Measurements from ENCODE around the gene SPATA46.

The SPATA46 gene

DNA sequence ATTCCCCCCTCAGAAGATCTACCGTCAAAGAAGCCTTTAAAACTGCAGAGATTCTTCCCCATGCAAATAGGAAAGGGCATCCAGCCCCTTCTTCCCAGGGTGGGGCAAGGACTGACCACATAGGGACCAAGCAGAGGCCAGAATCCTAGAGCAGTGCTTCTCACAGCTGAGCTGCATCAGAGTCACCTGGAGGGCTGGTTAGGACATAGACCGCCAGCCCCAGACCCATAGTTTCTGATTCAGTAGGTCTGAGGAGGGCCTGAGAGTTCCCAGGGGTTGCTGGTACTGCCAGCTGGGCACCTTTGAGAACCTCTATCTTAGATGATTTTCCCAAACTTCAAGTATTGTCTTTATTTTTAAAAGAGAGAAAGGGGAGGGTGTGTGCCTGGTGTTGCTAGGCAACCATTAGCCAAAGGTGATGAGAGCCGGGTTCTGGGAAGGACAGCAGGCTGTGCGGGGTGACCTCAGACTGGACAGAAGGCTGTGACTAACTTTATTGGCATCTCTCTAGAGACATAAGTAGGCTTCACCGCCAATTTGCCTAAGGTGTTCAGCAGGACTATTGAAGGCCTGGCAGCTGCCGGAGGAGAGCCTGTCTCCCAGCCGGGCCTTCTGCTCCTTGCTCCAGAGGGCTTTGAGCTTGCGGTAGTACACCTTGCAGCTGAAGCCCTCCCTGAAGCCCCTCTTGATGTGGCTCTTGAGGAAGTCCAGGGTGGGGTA is 3.0 kb downstream of the SPATA46 start:
- peak; percentile 95 for DNase-seq (ENCODE audit: low spot score)

DNA sequence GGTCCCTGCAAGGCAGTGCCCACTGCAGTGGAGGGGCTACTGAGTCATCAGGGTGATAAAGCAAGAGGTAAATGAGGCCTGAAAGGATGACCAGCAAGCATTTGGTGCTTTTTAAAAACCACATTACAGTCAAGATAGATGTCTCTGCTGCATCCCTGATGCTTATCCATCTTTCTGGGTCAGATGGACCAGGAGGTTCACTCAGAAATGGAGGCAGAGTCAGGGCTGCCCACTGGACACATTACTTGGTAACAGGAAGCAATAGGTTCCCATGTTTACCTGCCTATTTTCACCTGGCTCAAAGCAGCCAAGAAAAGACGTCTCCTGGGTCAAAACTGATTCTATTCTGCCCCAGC is 3.6 kb downstream of the SPATA46 start:
- DNase-seq (ENCODE audit: low spot score), result no peak

GRCh38 chr1:162372159-162373071 is 4.2 kb downstream of the SPATA46 start:
- DNase-seq (ENCODE audit: low spot score), result no peak

GRCh38 chr1:162371611-162372010 is 5.0 kb downstream of the SPATA46 start:
- DNase-seq (ENCODE audit: low spot score), result peak; percentile 55

GRCh38 chr1:162370721-162371120 is 5.9 kb downstream of the SPATA46 start:
- DNase-seq (ENCODE audit: low spot score), result no peak

- no peak for DNase-seq (ENCODE audit: low spot score)
Measured at GRCh38 chr1:162370161-162370560, 6.5 kb downstream of the SPATA46 start.

DNA sequence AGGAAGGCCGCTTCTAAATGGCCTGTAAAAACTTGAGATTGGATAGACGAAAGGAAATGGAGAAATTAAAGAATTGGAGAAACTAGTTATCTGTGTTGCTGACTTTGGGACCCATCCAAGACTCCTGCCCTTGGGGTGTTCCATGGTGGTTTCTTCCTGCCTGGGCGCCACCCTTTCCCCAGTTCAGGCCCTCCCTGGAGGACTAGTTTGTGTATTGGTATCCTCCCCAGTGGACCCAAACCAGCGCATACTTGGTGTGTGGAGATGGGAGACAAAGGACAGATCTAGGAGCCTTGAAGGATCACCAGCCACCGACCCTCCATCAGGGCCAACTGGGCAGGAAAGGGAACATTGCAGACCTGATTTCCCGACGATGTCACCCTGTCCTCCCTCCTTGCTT is 7.1 kb downstream of the SPATA46 start:
- no peak for DNase-seq (ENCODE audit: low spot score)

DNA sequence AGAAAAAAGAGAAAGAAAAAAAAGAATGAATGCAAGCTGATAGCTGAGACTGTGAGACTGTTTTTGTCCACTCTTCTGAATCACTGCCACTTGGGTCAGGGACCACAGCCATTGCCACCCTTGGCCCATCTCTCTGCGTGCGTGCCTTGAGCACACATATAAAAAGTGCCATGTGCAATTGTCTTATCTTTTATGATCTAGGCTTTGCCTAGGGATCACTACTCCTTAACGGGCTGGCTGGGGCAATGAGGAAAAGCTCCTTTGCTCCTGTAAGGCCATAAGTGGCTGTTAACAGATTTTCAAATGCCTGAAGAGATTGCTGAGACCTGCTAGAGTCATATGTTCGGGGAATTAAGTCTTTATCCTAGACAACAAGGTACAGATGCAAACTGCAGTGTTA is 8.2 kb downstream of the SPATA46 start:
- no peak for DNase-seq (ENCODE audit: low spot score)

- no peak for DNase-seq (ENCODE audit: low spot score)
Measured at GRCh38 chr1:162367772-162368171, 8.9 kb downstream of the SPATA46 start.

GRCh38 chr1:162367073-162367472 is 9.6 kb downstream of the SPATA46 start:
- no peak for DNase-seq (ENCODE audit: low spot score)

GRCh38 chr1:162366671-162367070 is 10.0 kb downstream of the SPATA46 start:
- no peak for DNase-seq (ENCODE audit: low spot score)

DNA sequence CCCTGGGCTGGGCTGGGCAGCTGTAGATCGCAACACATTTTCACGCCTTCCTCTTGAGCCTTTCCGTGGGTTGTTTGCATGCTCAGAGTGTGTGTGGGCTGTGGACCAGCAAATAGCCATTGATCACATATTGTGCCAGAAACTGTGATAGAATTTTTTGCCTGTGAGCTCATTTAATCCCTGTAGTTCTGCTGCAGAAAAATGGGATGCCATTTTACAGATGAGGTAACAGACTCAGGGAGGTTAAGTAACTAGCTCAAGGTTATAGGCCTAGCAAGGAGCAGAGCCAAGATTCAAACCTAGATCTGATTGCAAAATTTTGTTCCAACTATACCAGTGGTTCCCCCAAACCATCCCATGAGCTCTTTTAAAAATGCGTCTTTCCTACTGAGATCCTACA is 10.5 kb downstream of the SPATA46 start:
- no peak for DNase-seq (ENCODE audit: low spot score)

GRCh38 chr1:162365284-162366020 is 11.2 kb downstream of the SPATA46 start:
- DNase-seq (ENCODE audit: low spot score), result no peak

DNA sequence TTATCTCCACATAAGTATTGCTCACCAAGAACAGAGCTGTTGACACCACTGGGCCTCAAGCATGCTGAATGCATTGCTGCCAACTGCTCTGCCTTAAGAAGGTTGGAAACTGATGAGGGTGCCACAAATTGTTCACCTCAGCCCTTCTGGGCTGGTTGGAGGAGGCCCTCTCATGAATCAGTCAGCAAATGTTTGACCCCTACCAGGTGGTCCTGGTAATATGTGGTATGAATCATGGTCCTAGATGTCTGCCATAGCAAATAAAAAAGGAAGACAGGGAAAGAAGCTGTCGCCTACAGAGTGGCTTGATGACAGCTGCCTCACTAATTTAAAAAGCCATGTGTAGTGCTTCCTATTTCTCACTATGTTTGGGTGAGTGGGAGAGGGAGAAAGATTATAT is 12.2 kb downstream of the SPATA46 start:
- DNase-seq (ENCODE audit: low spot score), result no peak

- DNase-seq (ENCODE audit: low spot score), result no peak
Measured at GRCh38 chr1:162363823-162364222, 12.8 kb downstream of the SPATA46 start.

DNA sequence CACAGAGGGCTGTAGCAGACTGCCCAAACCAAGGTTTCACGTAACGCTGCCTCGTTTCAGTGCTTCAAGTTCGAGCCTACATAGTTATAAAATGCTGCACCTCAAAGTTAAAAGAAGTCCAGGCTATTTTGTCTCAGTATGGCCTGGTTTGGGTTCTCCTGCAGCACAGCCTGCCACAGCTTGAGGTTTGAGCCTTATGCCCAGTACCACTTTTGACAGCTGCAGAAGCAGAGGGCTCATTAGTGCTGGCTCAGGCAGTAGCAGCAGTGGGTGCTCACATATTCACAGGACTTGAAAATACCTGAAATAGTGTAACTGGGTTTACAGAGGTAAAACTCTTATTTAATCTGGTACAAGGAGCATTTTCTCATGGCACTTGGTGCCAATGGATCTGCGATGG is 15.3 kb downstream of the SPATA46 start:
- no peak for DNase-seq (ENCODE audit: low spot score)

DNA sequence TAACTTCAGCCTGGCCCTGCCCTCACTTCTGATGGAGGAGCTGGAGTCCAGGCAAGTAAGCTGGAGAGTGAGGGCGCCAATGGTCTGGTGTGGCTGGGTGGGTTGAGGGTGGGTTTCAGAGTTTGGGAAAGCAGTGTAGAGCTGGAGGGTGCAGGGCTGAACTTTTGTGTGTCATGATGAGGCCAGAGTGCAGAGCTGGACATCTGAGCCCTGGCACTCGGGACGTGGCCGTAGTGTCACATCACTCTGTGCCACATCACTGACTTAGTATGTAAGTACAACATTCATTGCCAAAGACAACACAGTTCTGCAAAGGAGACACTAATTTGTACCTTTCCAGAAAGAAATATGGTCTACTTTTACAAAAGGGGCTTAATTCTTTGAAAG is 15.8 kb downstream of the SPATA46 start:
- no peak for DNase-seq (ENCODE audit: low spot score)

DNA sequence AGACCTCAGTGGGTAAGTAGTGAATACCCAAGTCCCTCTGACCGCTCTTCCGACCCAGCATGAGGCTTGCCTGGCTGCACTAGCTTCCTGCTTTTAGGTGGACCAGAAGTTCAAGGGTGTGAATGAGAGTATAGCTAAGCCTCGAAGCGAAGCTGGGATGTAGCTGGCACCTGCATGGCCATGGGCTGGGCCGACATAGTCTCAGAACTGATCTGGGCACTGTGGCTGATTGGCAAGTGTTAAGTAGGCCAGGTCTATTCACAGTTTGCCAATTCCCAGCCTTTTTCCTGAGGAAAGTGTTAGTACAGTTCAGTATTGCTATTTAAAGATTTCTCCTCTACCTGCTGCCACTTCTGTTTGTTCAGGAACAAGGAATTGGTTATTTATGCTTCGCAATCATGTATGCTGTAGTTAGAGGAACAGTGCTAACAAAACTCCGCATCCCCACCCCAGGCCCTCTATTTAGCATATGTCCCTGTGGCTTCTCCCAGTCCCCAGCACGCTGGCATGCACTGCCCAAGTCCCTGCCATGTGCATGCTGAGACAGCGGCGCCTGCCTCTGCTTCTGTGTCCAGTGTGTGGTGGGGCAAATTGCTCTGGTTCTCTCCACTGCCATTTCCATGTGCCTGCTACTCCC is 16.3 kb downstream of the SPATA46 start:
- no peak for DNase-seq (ENCODE audit: low spot score)

- no peak for DNase-seq (ENCODE audit: low spot score)
Measured at GRCh38 chr1:162359523-162360236, 17.0 kb downstream of the SPATA46 start.

- DNase-seq (ENCODE audit: low spot score), result no peak
Measured at GRCh38 chr1:162358928-162359327, 17.7 kb downstream of the SPATA46 start.

GRCh38 chr1:162357681-162358266 is 18.9 kb downstream of the SPATA46 start:
- DNase-seq (ENCODE audit: low spot score), result peak; percentile 53

All from kidney tubule cell (primary cell).